GM12872 (cell line): ENCODE measurements around the gene AAMDC.

ENCODE experiments used
- CTCF ChIP-seq: IDR thresholded peaks from 3 replicates; pipeline ENCODE4 v1.5.1; 2011; ENCODE audit warnings: low read depth, mild to moderate bottlenecking, low read length, moderate library complexity; ENCODE audit not compliant: insufficient read depth

The AAMDC gene

DNA sequence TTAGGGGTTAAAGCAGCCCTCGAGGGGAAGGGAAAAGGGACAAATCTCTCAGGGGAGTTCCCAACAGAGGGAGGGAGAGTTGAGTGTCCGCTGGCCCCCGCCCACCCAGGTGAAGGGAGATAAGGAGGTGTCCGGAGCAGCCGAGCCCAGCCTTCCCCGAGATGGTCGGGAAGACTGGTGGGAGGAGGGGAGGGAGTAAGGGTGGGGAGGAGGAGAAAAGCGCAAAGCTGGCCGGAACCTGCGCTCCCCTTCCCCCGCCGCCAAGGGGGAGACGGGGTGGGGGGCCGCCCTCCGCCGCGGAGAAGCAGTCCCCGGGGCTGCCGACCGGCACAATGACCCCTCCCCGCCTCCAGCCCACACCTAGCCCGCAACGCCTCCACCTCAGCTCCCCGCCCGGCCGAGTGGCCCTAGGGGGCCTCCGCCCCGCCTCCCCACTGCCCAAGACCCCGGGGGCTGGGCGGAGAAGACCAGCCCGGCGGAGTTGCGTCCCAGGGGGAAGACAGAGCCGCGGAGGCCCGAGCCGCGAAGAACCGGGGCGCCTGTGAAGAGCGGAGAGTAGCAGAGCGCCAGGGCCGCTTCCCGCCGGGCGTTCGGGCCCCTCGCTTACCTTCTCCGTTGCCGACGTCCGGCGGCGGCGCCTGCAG lies 901 bp upstream of the AAMDC start:
- TF ChIP-seq CTCF = no peak

- no peak for TF ChIP-seq CTCF
These were observed 456 bp downstream of the AAMDC start for GRCh38 chr11:77821349-77821851.

DNA sequence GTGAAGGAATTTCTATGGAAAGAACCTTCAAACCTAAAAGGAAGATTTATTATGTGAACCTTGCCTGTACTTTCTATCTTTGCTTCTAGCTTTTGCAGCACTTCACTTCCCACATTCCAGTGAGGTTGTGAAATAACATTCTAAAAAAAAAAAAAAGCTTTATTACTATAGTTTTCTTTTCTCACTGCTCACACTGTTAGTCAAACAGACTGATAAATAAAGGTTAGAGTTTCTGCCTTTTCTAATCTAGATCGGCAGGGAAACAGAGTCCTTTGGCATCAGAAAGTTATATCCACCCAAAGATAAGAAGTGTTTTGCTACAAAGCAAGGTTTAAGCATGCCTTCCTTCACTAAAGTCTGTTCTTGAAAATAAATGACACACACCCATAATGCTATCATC lies 2.8 kb downstream of the AAMDC start:
- TF ChIP-seq CTCF = no peak

- TF ChIP-seq CTCF = no peak
These were observed 8.0 kb downstream of the AAMDC start for GRCh38 chr11:77828926-77829325.

DNA sequence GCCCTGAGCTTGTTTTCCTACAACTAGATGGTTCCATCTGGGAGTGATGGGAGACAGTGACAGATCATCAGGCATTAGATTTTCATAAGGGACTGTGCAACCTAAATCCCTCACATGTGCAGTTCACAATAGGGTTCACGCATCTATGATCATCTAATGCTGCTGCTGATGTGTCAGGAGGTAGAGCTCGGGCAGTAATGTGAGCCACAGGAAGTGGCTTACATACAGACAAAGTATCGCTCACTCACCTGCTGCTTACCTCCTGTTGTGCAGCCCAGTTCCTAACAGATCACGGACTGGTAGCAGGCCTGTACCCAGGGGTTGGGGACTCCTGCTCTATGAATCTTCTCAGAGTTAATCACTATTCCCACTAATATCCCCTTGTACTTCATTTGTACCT lies 12.4 kb downstream of the AAMDC start:
- no peak for TF ChIP-seq CTCF

GRCh38 chr11:77842441-77843121 lies 21.6 kb downstream of the AAMDC start:
- TF ChIP-seq CTCF = no peak

DNA sequence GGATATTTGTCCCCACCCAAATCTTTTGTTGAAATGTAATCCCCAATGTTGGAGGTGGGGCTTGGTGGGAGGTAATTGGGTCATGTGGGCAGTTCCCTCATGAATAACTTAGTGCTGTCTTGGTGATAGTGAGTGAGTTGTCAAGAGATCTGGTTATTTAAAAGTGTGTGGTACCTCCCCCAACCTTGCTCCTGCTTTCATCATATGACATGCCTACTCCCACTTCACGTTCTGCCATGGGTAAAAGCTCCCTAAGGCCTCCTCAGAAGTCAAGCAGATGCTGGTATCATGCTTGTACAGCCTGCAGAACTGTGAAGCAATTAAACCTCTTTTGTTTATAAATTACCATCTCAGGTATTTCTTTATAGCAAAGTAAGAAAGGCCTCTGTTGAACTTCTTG lies 30.6 kb downstream of the AAMDC start:
- no peak for TF ChIP-seq CTCF
